ENCODE measurements around the gene SLC9C1.

GRCh38 chr3:112304611-112305010 lies 10.6 kb upstream of the SLC9C1 start:
- TF ChIP-seq CTCF (optimal IDR thresholded peaks at IDR 0.05 in 1 of 3, IDR thresholded peaks at IDR 0.05 in 1 of 3, conservative IDR thresholded peaks at IDR 0.05 in 1 of 3; ENCODE audit: extremely low read depth in 1 of 3, insufficient read depth in 2 of 3, low read length in 3 of 3) = no peak
- no peak for TF ChIP-seq EZH2 (IDR thresholded peaks at IDR 0.05; ENCODE audit: low read length)

Data from keratinocyte (primary cell).